IMR-90 (cell line): Measurements from ENCODE around the gene DIP2A. TPM values are rescaled to one million over a fixed set of nuclear protein-coding genes. Genes with fewer than 3 reads are reported as not detected.

Experiments used
- ATAC-seq: fragments of 200-7000 bp; cut with Tn5 transposase; 2 replicates; pipeline ENCODE4 v1.9.1; 2020; ENCODE audit warnings: low read depth, mild to moderate bottlenecking, moderate library complexity
- BruUV-seq: library from RNA; stranded (reverse); fragments of 400-500 nt; replicated peaks from 2 replicates; lab custom pipeline; 2021; lab: Mats Ljungman, UMichigan
- CTCF ChIA-PET: fragments of 300-600 bp; formaldehyde crosslinking; extraction: SDS; loops from one replicate; lab custom pipeline; 2021; ENCODE audit warnings: antibody characterized with exemption; lab: Yijun Ruan, JAX
- POLR2A ChIA-PET: fragments of 300-600 bp; sonication (Branson Sonifier 250); formaldehyde crosslinking; loops from one replicate; lab custom pipeline; 2022; ENCODE audit warnings: antibody characterized with exemption; ENCODE audit not compliant: unreplicated experiment; lab: Charles Lee
- DNase-seq: peaks from one replicate; pipeline ENCODE4 v3.0.0; 2013
- H2AFZ ChIP-seq: replicated peaks from 2 replicates; pipeline ENCODE3; 2013; ENCODE audit warnings: low read length, mild to moderate bottlenecking; ENCODE audit not compliant: poor library complexity
- H2AK5ac ChIP-seq: 2 replicates; pipeline ENCODE4 v1.6.1; 2013; ENCODE audit warnings: low read depth, low read length, inconsistent platforms
- H2AK9ac ChIP-seq: replicated peaks from 2 replicates; pipeline ENCODE3; 2013; ENCODE audit warnings: mild to moderate bottlenecking, low read depth, low read length, moderate library complexity; ENCODE audit not compliant: poor library complexity
- H2BK120ac ChIP-seq: 2 replicates; pipeline ENCODE4 v1.6.1; 2013; ENCODE audit warnings: low read depth, low read length, inconsistent platforms
- H2BK15ac ChIP-seq: 3 replicates; pipeline ENCODE4 v1.6.1; 2013; ENCODE audit warnings: low read depth, low read length, inconsistent platforms
- H2BK20ac ChIP-seq: 2 replicates; pipeline ENCODE4 v1.6.1; 2013; ENCODE audit warnings: low read depth, mild to moderate bottlenecking, inconsistent platforms, low read length, moderate library complexity
- H2BK5ac ChIP-seq: 2 replicates; pipeline ENCODE4 v1.6.1; 2013; ENCODE audit warnings: mild to moderate bottlenecking, low read depth, low read length, inconsistent platforms; ENCODE audit not compliant: poor library complexity, severe bottlenecking
- H3K14ac ChIP-seq: replicated peaks from 2 replicates; pipeline ENCODE4 v1.6.1; 2013; ENCODE audit warnings: low read depth, low read length, inconsistent platforms
- H3K18ac ChIP-seq: 2 replicates; pipeline ENCODE4 v1.6.1; 2013; ENCODE audit warnings: low read depth, low read length, control low read depth
- H3K23ac ChIP-seq: 2 replicates; pipeline ENCODE4 v1.6.1; 2013; ENCODE audit warnings: low read depth, low read length, inconsistent platforms
- H3K27ac ChIP-seq: 2 replicates; pipeline ENCODE4 v1.5.1; 2013; ENCODE audit warnings: mild to moderate bottlenecking, control low read depth, low read length; ENCODE audit not compliant: insufficient read depth
- H3K27me3 ChIP-seq: 2 replicates; pipeline ENCODE4 v1.6.1; 2013; ENCODE audit warnings: low read length; ENCODE audit not compliant: control insufficient read depth, insufficient read depth
- H3K36me3 ChIP-seq: 2 replicates; pipeline ENCODE4 v1.6.1; 2013; ENCODE audit warnings: low read length, mixed read lengths; ENCODE audit not compliant: control insufficient read depth, insufficient read depth
- H3K4ac ChIP-seq: 2 replicates; pipeline ENCODE4 v1.6.1; 2013; ENCODE audit warnings: low read depth, low read length, inconsistent platforms
- H3K4me1 ChIP-seq: 2 replicates; pipeline ENCODE4 v1.6.1; 2013; ENCODE audit warnings: low read length, mixed read lengths; ENCODE audit not compliant: control insufficient read depth, insufficient read depth
- H3K4me2 ChIP-seq: 2 replicates; pipeline ENCODE4 v1.6.1; 2013; ENCODE audit warnings: low read depth, mild to moderate bottlenecking, control low read depth, low read length, moderate library complexity
- H3K4me3 ChIP-seq: 2 replicates; pipeline ENCODE4 v1.5.1; 2013; ENCODE audit warnings: low read depth, mild to moderate bottlenecking, control low read depth, low read length, moderate library complexity; ENCODE audit not compliant: insufficient read depth
- H3K56ac ChIP-seq: 2 replicates; pipeline ENCODE4 v1.6.1; 2013; ENCODE audit warnings: low read length, inconsistent platforms; ENCODE audit not compliant: insufficient read depth; ENCODE audit errors: extremely low read depth
- H3K79me1 ChIP-seq, 2 experiments: 2 replicates each; pipeline ENCODE4 v1.6.1; 2013; ENCODE audit warnings: low read length in 2 of 2, inconsistent platforms in 1 of 2, low read depth in 1 of 2
- H3K9ac ChIP-seq: 2 replicates; pipeline ENCODE4 v1.6.1; 2013; ENCODE audit warnings: low read depth, low read length, control low read depth
- H3K9me1 ChIP-seq: 2 replicates; pipeline ENCODE4 v1.6.1; 2013; ENCODE audit warnings: low read length, inconsistent platforms; ENCODE audit not compliant: insufficient read depth
- H3K9me3 ChIP-seq: 2 replicates; pipeline ENCODE4 v1.6.1; 2013; ENCODE audit warnings: low read length; ENCODE audit not compliant: control insufficient read depth, insufficient read depth
- H4K20me1 ChIP-seq: 2 replicates; pipeline ENCODE4 v1.6.1; 2013; ENCODE audit warnings: low read length, inconsistent platforms; ENCODE audit not compliant: insufficient read depth
- H4K5ac ChIP-seq: 2 replicates; pipeline ENCODE4 v1.6.1; 2013; ENCODE audit warnings: mild to moderate bottlenecking, low read depth, low read length, control low read depth
- H4K8ac ChIP-seq, 2 experiments: 2 replicates each; pipeline ENCODE4 v1.6.1; 2013; ENCODE audit warnings: low read depth in 2 of 2, low read length in 2 of 2, control low read depth in 1 of 2, inconsistent platforms in 1 of 2
- H4K91ac ChIP-seq: 2 replicates; pipeline ENCODE4 v1.6.1; 2013; ENCODE audit warnings: low read depth, low read length, inconsistent platforms; ENCODE audit not compliant: insufficient read depth
- CEBPB ChIP-seq: IDR thresholded peaks from 2 replicates; pipeline ENCODE4 v1.6.1; 2012; ENCODE audit warnings: low read depth, low read length, improper control_type of control experiment
- CHD1 ChIP-seq: IDR thresholded peaks from 2 replicates; pipeline ENCODE4 v1.6.1; 2012; ENCODE audit warnings: low read depth, low read length, improper control_type of control experiment
- FOS ChIP-seq: fragments of 150-350 bp; IDR thresholded peaks from 2 replicates; pipeline ENCODE4 v1.6.1; 2016; ENCODE audit warnings: low read depth, low read length
- MAZ ChIP-seq: IDR thresholded peaks from 2 replicates; pipeline ENCODE4 v1.6.1; 2012; ENCODE audit warnings: low read depth, mild to moderate bottlenecking, low read length, improper control_type of control experiment, moderate library complexity, borderline replicate concordance
- WGBS, 2 experiments: methylation state at CpG; one replicate each; pipeline versions ENCODE4 v1.1.5 to v1.1.7; 2013; ENCODE audit warnings: missing lambda C conversion rate in 2 of 2; ENCODE audit not compliant: insufficient read length in 1 of 2; ENCODE audit errors: extremely low coverage in 2 of 2; 5-methylcytosine and 5-hydroxymethylcytosine counted together
- dilution Hi-C: fragments of 300-500 bp; cut with HindIII; formaldehyde crosslinking; loops from one replicate; pipeline ENCODE4 v1.14.3; 2018; ENCODE audit warnings: low sequenced_read_pairs; ENCODE audit not compliant: unreplicated experiment
- in situ Hi-C: fragments of 300-500 bp; cut with MboI; formaldehyde crosslinking; loops from 3 replicates; pipeline ENCODE4 v1.14.3; 2019; ENCODE audit warnings: low sequenced_read_pairs, inconsistent platforms, mixed read lengths
- intact Hi-C: fragments of 100-400 bp; cut with micrococcal nuclease; formaldehyde crosslinking; loops from 2 replicates; pipeline ENCODE4 v1.10.0; 2022
- polyA plus RNA-seq, 3 experiments: library from polyadenylated mRNA; depleted of rRNA; stranded (reverse); fragments of >200 nt; gene quantifications; 2 replicates each; pipeline ENCODE4 v1.2.3, GENCODE V29; 2012; ENCODE audit warnings: low replicate concordance in 1 of 3
- total RNA-seq: library from RNA; depleted of rRNA; stranded (reverse); fragments of >200 nt; gene quantifications from 2 replicates; pipeline ENCODE4 v1.2.3, GENCODE V29; 2012

The DIP2A gene
- total and polyA plus RNA-seq, 2 of the 4 experiments (the other 2 are of a cell fraction), result 17.9 to 24.3 TPM

- ChIA-PET CTCF (no interaction called here), POLR2A (no interaction called here)
- BruUV-seq, result no TSS peak
- dilution Hi-C loops, result no loop called here
- TF ChIP-seq MAZ, result no peak
- TF ChIP-seq CHD1, result no peak
- no peak for TF ChIP-seq CEBPB
- no peak for TF ChIP-seq FOS
- no peak for ATAC-seq
- Histone ChIP-seq H3K18ac (no peak overlapping the region), H3K27ac (no peak overlapping the region), H2BK5ac (no peak overlapping the region), H3K4me1 (no peaks in the 10 kb centered on the region), H3K4me2 (no peak overlapping the region), H2BK15ac (no peak overlapping the region), H3K9ac (no peak overlapping the region), H2AK9ac (no peak overlapping the region), H4K8ac (no peak overlapping the region), H3K9me1 (0 out of 2 replicates have a peak, but pooled peaks cover 5% of the 10 kb centered on the region), H3K4ac (no peak overlapping the region), H3K56ac (no peak overlapping the region), H3K4me3 (no peak overlapping the region), H3K23ac (no peak overlapping the region), H3K27me3 (no peaks in the 10 kb centered on the region), H3K9me3 (no peaks in the 10 kb centered on the region), H4K20me1 (no peaks in the 10 kb centered on the region), H3K14ac (no peak overlapping the region), H2BK20ac (no peak overlapping the region), H3K79me1 (peaks cover 0 to 3% of the 10 kb centered on the region in 2 experiments; a peak in 2 of 4 replicates), H3K36me3 (peaks cover 54% of the 10 kb centered on the region), H2AK5ac (no peak overlapping the region), H2AFZ (no peak overlapping the region), H4K5ac (no peak overlapping the region), H2BK120ac (no peak overlapping the region), H4K91ac (no peak overlapping the region)
- intact Hi-C loops, result no loop called here
- in situ Hi-C loops, result no loop called here
- no CpG with 5 or more reads among the region's 11 CpGs for WGBS, 2 experiments
- no peak for DNase-seq
Measured at GRCh38 chr21:46540087-46540710, 81.5 kb downstream of the DIP2A start.
